Measurements from ENCODE around the gene SLC28A1. TPM values are rescaled to one million over a fixed set of nuclear protein-coding genes. Genes with fewer than 3 reads are reported as not detected.

The SLC28A1 gene
- total RNA-seq, 4 donors from 2014 or later, result 0.22 to 0.42 TPM; not detected in 2

DNA sequence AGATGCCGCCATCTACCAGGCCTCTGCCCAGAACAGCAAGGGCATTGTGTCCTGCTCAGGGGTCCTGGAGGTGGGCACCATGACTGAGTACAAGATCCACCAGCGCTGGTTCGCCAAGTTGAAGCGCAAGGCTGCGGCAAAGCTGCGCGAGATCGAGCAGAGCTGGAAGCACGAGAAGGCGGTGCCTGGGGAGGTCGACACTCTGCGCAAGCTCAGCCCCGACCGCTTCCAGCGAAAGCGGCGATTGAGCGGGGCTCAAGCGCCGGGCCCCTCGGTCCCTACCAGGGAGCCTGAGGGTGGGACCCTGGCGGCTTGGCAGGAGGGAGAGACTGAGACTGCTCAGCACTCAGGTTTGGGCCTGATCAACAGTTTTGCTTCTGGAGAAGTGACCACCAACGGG is 44.7 kb upstream of the SLC28A1 start:
- 95 to 98% methylated on average over 23 of the region's 23 CpGs for WGBS, 2 donors
- peaks cover 0 to 17% (median 13%) of the 10 kb centered on the region in 4 donors for H3K4me1 ChIP-seq
- DNase-seq (ENCODE audit: low spot score in 2 of 2), result no peak

DNA sequence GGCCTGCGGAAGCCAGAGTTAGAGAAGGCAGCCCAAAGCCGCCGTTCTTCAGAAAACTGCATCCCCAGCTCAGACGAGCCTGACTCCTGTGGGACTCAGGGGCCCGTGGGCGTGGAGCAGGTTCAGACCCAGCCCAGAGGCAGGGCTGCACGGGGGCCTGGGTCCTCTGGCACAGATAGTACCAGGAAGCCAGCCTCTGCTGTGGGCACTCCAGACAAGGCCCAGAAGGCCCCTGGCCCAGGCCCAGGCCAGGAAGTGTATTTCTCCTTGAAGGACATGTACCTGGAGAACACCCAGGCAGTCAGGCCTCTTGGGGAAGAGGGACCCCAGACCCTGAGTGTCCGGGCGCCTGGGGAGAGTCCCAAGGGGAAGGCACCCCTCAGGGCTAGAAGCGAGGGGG is 44.2 kb upstream of the SLC28A1 start:
- H3K4me3 ChIP-seq, result no peak overlapping the region

More for the DNA sequence above, 44.7 kb upstream of the SLC28A1 start:
- H3K27ac ChIP-seq, result peak overlapping the region in 1 of 4 donors; percentile 77
- no peaks in the 10 kb centered on the region for H3K36me3 ChIP-seq
- TF ChIP-seq EP300 (IDR thresholded peaks at IDR 0.05) (no peak), POLR2A (IDR thresholded peaks at IDR 0.05) (no peak)
- TF ChIP-seq, protein P1, sequence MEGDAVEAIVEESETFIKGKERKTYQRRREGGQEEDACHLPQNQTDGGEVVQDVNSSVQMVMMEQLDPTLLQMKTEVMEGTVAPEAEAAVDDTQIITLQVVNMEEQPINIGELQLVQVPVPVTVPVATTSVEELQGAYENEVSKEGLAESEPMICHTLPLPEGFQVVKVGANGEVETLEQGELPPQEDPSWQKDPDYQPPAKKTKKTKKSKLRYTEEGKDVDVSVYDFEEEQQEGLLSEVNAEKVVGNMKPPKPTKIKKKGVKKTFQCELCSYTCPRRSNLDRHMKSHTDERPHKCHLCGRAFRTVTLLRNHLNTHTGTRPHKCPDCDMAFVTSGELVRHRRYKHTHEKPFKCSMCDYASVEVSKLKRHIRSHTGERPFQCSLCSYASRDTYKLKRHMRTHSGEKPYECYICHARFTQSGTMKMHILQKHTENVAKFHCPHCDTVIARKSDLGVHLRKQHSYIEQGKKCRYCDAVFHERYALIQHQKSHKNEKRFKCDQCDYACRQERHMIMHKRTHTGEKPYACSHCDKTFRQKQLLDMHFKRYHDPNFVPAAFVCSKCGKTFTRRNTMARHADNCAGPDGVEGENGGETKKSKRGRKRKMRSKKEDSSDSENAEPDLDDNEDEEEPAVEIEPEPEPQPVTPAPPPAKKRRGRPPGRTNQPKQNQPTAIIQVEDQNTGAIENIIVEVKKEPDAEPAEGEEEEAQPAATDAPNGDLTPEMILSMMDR (IDR thresholded peaks at IDR 0.05), result no peak
- no peaks in the 10 kb centered on the region for H3K9me3 ChIP-seq
- no peak overlapping the region for H3K4me3 ChIP-seq
- H3K27me3 ChIP-seq, result no peaks in the 10 kb centered on the region

DNA sequence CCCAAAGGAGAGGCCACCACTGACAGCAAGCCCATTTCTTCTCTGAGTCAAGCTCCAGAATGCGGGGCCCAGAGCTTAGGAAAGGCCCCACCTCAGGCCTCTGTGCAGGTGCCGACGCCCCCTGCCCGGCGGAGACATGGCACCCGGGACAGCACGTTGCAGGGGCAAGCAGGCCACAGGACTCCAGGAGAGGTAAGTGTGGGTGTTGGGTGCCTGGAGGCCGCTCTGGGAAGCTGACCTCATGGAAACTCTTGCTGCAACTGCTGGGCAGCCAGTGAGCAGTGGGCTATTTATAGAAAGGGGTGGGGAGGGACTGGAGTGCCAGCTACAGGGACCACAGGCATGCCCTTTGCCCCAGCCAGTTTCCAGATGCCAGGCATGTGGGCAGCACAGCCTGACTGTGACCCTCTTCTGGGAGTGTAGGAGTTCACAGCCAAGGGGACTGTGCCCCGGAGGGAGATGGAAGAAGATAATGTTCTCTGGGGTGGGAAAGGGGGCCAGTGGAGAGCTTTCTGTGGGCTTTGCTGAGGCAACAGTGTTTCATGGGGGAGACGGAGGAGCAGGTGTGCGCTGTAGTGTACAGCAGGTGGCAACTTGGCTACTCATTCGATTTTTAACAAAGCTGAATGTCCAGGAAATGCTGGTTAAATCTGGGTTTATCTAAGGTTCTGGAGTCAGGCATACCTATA is 43.6 kb upstream of the SLC28A1 start:
- TF ChIP-seq, protein P1 (IDR thresholded peaks at IDR 0.05), result no peak
- peak in 1 of 2 donors; percentile 71 for TF ChIP-seq EP300 (IDR thresholded peaks at IDR 0.05)
- H3K4me1 ChIP-seq, result peaks cover 0 to 17% (median 13%) of the 10 kb centered on the region in 4 donors
- H3K36me3 ChIP-seq, result no peaks in the 10 kb centered on the region
- H3K27ac ChIP-seq, result peak overlapping the region in 3 of 4 donors; percentile 26 to 81 (median 77)
- DNase-seq (ENCODE audit: low spot score in 2 of 2), result peak in 1 of 2 donors; percentile 42
- WGBS, 2 donors, result 50 to 57% methylated on average over 12 of the region's 12 CpGs
- H3K27me3 ChIP-seq, result no peaks in the 10 kb centered on the region
- H3K4me3 ChIP-seq, result no peak overlapping the region
- H3K9me3 ChIP-seq, result no peaks in the 10 kb centered on the region

More for the DNA sequence above, 44.2 kb upstream of the SLC28A1 start:
- WGBS, 2 donors, result 72 to 80% methylated on average over 7 of the region's 10 CpGs
- Histone ChIP-seq H3K27ac (peak overlapping the region in 3 of 4 donors; percentile 26 to 81 (median 77)), H3K36me3 (no peaks in the 10 kb centered on the region), H3K9me3 (no peaks in the 10 kb centered on the region), H3K27me3 (no peaks in the 10 kb centered on the region), H3K4me1 (peaks cover 0 to 17% (median 13%) of the 10 kb centered on the region in 4 donors)
- TF ChIP-seq POLR2A (IDR thresholded peaks at IDR 0.05) (no peak), EP300 (IDR thresholded peaks at IDR 0.05) (no peak)
- TF ChIP-seq, protein P1 (IDR thresholded peaks at IDR 0.05), result no peak
- DNase-seq (ENCODE audit: low spot score in 2 of 2), result no peak

DNA sequence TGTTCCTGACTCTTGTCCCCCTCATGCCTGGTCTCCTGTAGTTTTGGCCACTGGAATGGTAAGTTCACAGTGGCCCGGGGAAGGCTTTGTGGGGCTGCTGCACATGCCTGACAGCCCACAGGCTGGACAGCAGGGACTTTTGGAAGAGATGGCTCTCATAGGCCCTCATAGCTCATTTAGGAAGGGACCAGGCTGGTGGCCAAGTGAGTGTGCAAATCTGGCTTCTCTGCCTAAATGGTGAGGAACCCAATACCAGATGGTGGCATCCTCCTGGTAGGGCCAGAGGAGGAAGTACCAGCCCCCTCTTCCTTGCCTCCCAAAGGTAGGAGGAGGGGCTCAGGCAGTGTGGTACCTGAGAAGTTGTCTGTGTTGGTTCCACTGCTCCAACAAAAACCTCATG is 41.7 kb upstream of the SLC28A1 start:
- peaks cover 0 to 17% (median 13%) of the 10 kb centered on the region in 4 donors for H3K4me1 ChIP-seq
- peaks cover 0 to 15% (median 4%) of the 10 kb centered on the region in 4 donors for H3K9me3 ChIP-seq
- H3K27me3 ChIP-seq, result no peaks in the 10 kb centered on the region
- 88 to 100% methylated on average over 1 of the region's 1 CpG for WGBS, 2 donors
- DNase-seq (ENCODE audit: low spot score in 2 of 2), result no peak
- no peaks in the 10 kb centered on the region for H3K36me3 ChIP-seq
- H3K4me3 ChIP-seq, result no peak overlapping the region
- TF ChIP-seq POLR2A (IDR thresholded peaks at IDR 0.05), result no peak
- TF ChIP-seq EP300 (IDR thresholded peaks at IDR 0.05), result no peak
- TF ChIP-seq, protein P1 (IDR thresholded peaks at IDR 0.05), result no peak
- no peak overlapping the region for H3K27ac ChIP-seq

DNA sequence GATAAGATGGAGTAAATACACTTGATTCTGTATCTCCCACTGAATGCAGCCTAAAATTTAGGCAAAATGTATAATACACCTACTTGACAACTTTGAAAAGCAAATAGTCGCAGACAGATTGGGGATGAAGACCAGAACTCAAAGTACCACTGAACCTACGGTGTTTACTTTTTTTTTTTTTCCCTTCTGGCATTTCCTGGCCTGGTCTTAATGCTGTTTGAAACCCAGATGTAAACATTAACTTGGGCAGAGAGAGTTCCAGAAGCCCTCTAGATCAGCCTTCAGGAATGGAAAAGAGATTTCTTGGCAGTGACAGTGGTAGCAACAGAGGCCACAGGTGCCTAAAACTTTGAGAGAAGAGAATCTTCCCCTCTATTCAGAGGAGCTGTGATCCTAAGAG is 39.5 kb upstream of the SLC28A1 start:
- Histone ChIP-seq H3K4me3 (no peak overlapping the region), H3K4me1 (peaks cover 0 to 14% (median 13%) of the 10 kb centered on the region in 4 donors), H3K36me3 (no peaks in the 10 kb centered on the region), H3K27ac (no peak overlapping the region), H3K27me3 (no peaks in the 10 kb centered on the region), H3K9me3 (peaks cover 0 to 17% (median 8%) of the 10 kb centered on the region in 4 donors)
- WGBS, 2 donors, result 82 to 85% methylated on average over 2 of the region's 2 CpGs
- TF ChIP-seq POLR2A (IDR thresholded peaks at IDR 0.05), result no peak
- no peak for TF ChIP-seq EP300 (IDR thresholded peaks at IDR 0.05)
- TF ChIP-seq, protein P1 (IDR thresholded peaks at IDR 0.05), result no peak
- no peak for DNase-seq (ENCODE audit: low spot score in 2 of 2)
